AG10803 (cell line): Measurements from ENCODE around the gene RSPH1.

ENCODE experiments used
- DNase-seq: peaks from one replicate; pipeline ENCODE4 v3.0.0; 2010; ENCODE audit warnings: low read depth
- H3K4me3 ChIP-seq: 2 replicates; pipeline ENCODE4 v1.5.1; 2011; ENCODE audit warnings: mild to moderate bottlenecking, low read length, control low read depth
- TF ChIP-seq, protein P1 (sequence below): conservative IDR thresholded peaks from 2 replicates; pipeline ENCODE4 v1.5.1; 2011; ENCODE audit warnings: mild to moderate bottlenecking, low read length, control low read depth, inconsistent platforms

The RSPH1 gene

DNA sequence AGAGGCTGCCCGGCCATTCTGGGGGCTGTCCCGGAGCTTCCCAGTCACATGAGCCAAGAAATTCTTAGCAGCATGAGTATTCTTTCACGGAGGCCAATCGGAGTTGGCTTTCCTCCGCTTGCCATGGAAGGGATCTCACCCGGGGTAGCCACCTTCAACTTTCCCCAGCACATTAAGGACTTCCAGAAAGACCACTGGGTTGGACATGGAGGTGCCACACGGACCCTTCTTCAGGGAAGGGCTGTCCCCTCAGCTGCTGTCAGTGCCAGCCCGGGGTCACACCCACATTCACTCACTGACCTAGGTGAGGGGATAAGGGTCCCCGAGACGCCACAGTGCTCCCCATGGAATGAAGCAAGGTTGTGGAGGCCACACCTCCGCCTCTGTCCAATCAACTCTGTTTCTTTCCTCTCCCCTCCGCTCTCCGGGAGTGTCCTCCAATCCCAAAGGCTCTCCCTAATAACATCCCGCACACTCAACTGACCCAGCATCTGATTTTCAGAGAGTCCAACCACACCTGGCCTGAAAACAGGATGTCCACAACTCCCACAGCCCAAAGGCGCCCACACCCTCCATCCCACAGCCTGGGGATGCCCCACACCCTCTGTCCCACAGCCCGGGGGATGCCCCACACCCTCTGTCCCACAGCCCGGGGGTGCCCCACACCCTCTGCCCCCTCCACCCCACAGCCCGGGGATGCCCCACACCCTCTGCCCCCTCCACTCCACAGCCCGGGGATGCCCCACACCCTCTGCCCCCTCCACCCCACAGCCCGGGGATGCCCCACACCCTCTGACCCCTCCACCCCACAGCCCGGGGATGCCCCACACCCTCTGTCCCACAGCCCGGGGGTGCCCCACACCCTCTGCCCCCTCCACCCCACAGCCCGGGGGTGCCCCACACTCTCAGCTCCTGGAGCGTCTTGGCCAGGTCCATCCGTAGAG is 19.4 kb downstream of the RSPH1 start:
- DNase-seq = no peak
- no peak overlapping the region for H3K4me3 ChIP-seq
- TF ChIP-seq, protein P1, sequence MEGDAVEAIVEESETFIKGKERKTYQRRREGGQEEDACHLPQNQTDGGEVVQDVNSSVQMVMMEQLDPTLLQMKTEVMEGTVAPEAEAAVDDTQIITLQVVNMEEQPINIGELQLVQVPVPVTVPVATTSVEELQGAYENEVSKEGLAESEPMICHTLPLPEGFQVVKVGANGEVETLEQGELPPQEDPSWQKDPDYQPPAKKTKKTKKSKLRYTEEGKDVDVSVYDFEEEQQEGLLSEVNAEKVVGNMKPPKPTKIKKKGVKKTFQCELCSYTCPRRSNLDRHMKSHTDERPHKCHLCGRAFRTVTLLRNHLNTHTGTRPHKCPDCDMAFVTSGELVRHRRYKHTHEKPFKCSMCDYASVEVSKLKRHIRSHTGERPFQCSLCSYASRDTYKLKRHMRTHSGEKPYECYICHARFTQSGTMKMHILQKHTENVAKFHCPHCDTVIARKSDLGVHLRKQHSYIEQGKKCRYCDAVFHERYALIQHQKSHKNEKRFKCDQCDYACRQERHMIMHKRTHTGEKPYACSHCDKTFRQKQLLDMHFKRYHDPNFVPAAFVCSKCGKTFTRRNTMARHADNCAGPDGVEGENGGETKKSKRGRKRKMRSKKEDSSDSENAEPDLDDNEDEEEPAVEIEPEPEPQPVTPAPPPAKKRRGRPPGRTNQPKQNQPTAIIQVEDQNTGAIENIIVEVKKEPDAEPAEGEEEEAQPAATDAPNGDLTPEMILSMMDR = no peak

- TF ChIP-seq, protein P1 = no peak
- DNase-seq = no peak
- no peak overlapping the region for H3K4me3 ChIP-seq
Observed at GRCh38 chr21:42475526-42476387, 20.3 kb downstream of the RSPH1 start.

DNA sequence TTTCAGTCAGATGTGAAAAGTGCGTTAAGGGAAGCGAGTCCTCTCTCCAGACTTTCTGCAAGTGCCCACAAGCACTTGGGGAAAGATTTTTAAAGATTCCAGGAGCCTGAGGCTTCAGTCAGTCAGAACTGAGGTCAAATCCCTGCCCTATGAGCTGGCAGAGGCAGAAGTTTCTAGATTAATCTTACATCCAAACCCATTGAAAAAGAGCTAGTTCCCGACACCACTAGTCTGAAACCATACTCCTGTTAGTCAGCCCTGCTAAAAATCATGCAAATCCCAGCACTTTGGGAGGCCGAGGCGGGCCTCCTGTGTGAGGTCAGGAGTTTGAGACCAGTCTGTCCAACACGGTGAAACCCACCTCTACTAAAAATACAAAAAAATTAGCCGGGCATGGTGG is 21.0 kb downstream of the RSPH1 start:
- no peak for DNase-seq
- no peak overlapping the region for H3K4me3 ChIP-seq
- TF ChIP-seq, protein P1 = no peak

GRCh38 chr21:42474043-42474831 is 21.8 kb downstream of the RSPH1 start:
- DNase-seq = no peak
- TF ChIP-seq, protein P1 = no peak
- no peak overlapping the region for H3K4me3 ChIP-seq

DNA sequence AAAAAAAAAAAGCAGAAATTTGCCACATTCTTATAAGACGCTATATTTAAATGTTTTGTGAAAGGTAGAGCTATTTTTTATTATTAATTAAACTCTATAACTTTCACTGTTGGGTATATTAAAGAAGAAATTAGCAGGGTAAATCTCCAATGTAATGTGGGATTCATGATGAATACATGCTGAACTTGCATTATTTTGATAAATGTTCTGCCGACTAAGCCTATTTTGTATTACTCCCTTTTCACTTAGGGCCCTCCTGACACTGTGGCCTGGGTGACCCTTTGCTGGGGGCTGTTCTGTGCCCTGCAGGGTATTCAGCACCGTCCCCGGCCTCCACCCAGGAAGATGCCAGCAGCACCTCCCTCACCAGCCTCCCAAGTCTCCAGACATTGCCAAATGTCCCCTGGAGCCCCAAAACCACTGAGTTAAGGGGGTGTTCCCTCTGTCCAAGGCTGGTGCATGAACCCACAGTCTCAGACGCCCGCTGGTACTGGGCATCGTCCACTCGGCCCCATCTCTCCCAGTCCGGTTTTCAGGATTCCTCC is 22.5 kb downstream of the RSPH1 start:
- no peak overlapping the region for H3K4me3 ChIP-seq
- TF ChIP-seq, protein P1 = no peak

DNA sequence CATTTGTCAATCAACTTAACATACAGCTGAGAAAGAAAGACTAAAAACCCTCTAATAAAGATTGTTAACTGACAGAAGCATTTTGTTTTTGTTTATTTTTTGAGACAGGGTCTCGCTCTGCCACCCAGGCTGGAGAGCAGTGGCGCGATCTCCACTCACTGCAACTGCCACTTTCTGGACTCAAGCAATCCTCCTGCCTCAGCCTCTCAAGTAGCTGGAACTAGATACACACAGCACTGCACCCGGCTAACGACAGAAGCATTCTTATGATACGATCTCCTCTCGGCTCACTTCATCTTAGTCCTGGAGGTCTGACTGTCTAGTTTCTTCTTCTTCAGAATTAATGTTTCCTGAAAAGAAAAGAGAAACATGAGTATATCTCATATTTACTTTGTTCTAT is 23.5 kb downstream of the RSPH1 start:
- H3K4me3 ChIP-seq = no peak overlapping the region
- no peak for DNase-seq
- TF ChIP-seq, protein P1 = no peak

More for the DNA sequence above, 22.5 kb downstream of the RSPH1 start:
- DNase-seq = no peak
